OCI-LY7 (cell line): ENCODE measurements around the gene CEP131.

ENCODE experiments used
- CTCF ChIP-seq: fragments of 200-600 bp; sonication (generic); conservative IDR thresholded peaks from 2 replicates; pipeline ENCODE4 v1.5.1; 2014; ENCODE audit warnings: mild to moderate bottlenecking, antibody characterized with exemption, low read length, moderate library complexity, mixed read lengths
- EZH2phosphoT487 ChIP-seq: fragments of 200-600 bp; sonication (generic); IDR thresholded peaks from 2 replicates; pipeline ENCODE4 v1.6.1; 2018; ENCODE audit warnings: low read depth, borderline replicate concordance, mild to moderate bottlenecking, mixed run types, antibody characterized with exemption, low read length, moderate library complexity, mixed read lengths

- no peak for TF ChIP-seq CTCF
- no peak for TF ChIP-seq EZH2phosphoT487
Measured at GRCh38 chr17:81160747-81161453, 61.9 kb downstream of the CEP131 start.
